AG09319 (cell line): ENCODE measurements around the gene DSCAM.

ENCODE experiments used
- DNase-seq: peaks from one replicate; pipeline ENCODE4 v3.0.0-alpha.2; 2010; ENCODE audit warnings: low read depth; ENCODE audit errors: extremely low read depth
- CTCF ChIP-seq: IDR thresholded peaks from 2 replicates; pipeline ENCODE4 v1.5.1; 2011; ENCODE audit warnings: low read depth, mild to moderate bottlenecking, inconsistent platforms, low read length, moderate library complexity

DSCAM gene

GRCh38 chr21:40054403-40054802 lies 792.6 kb downstream of the DSCAM start:
- DNase-seq: no peak
- no peak for TF ChIP-seq CTCF

- DNase-seq: no peak
- TF ChIP-seq CTCF: no peak
These were observed 794.0 kb downstream of the DSCAM start for GRCh38 chr21:40053007-40053406.

GRCh38 chr21:40052276-40052675 lies 794.7 kb downstream of the DSCAM start:
- no peak for TF ChIP-seq CTCF
- DNase-seq: no peak

- no peak for DNase-seq
- TF ChIP-seq CTCF: no peak
These were observed 795.2 kb downstream of the DSCAM start for GRCh38 chr21:40051801-40052200.

GRCh38 chr21:40049931-40050290 lies 797.0 kb downstream of the DSCAM start:
- no peak for DNase-seq
- no peak for TF ChIP-seq CTCF

- DNase-seq: no peak
- no peak for TF ChIP-seq CTCF
These were observed 797.7 kb downstream of the DSCAM start for GRCh38 chr21:40049031-40049930.

- no peak for TF ChIP-seq CTCF
- DNase-seq: no peak
These were observed 798.8 kb downstream of the DSCAM start for GRCh38 chr21:40047993-40048730.
